GM12878 (cell line): ENCODE results near the gene ACACB. TPM values are rescaled to one million over a fixed set of nuclear protein-coding genes. Genes with fewer than 3 reads are reported as not detected.

Experiments
- ATAC-seq: fragments of 200-7000 bp; cut with Tn5 transposase; 3 replicates; pipeline ENCODE4 v1.9.1; 2020; ENCODE audit warnings: mild to moderate bottlenecking, moderate library complexity
- BruUV-seq: library from RNA; stranded (reverse); fragments of 400-500 nt; replicated peaks from 2 replicates; lab custom pipeline; 2021; lab: Mats Ljungman, UMichigan
- CTCF ChIA-PET: fragments of 300-600 bp; sonication (Branson Sonifier 250); formaldehyde crosslinking; extraction: SDS; loops from one replicate; lab custom pipeline; 2021; ENCODE audit warnings: inconsistent platforms; lab: Yijun Ruan, JAX
- POLR2A ChIA-PET: fragments of 350-600 bp; formaldehyde crosslinking; extraction: SDS; loops from one replicate; lab custom pipeline; 2021; ENCODE audit warnings: inconsistent platforms; lab: Charles Lee
- RAD21 ChIA-PET: fragments of 300-600 bp; sonication (Branson Sonifier 250); formaldehyde crosslinking; loops from one replicate; lab custom pipeline; 2023; ENCODE audit warnings: antibody characterized with exemption; ENCODE audit not compliant: unreplicated experiment; lab: Charles Lee
- SMC1A ChIA-PET: fragments of 300-600 bp; sonication (Branson Sonifier 250); formaldehyde crosslinking; loops from one replicate; lab custom pipeline; 2023; ENCODE audit not compliant: unreplicated experiment, uncharacterized antibody; lab: Charles Lee
- DNase-seq: peaks from one replicate; pipeline ENCODE4 v3.0.0-alpha.2; 2011; ENCODE audit warnings: low read depth, low spot score
- FAIRE-seq: peaks from 3 replicates; lab custom pipeline; 2011; peaks lifted over from hg19 to GRCh38; lab: Jason Lieb, UNC
- H2AFZ ChIP-seq: 2 replicates; pipeline ENCODE4 v1.6.0; 2011; ENCODE audit warnings: low read depth, low read length, control low read depth; ENCODE audit not compliant: control insufficient read depth
- H3K27ac ChIP-seq: 2 replicates; pipeline ENCODE4 v1.5.1; 2011; ENCODE audit warnings: control low read depth; ENCODE audit not compliant: control insufficient read depth, insufficient read depth
- H3K27me3 ChIP-seq, 2 experiments: replicated peaks in 1 of 2; 2 replicates each; pipeline versions ENCODE4 v1.6.0 to v1.6.1; 2011; ENCODE audit warnings: low read length in 1 of 2; ENCODE audit not compliant: control insufficient read depth in 2 of 2, insufficient read depth in 2 of 2
- H3K36me3 ChIP-seq, 2 experiments: 2 replicates each; pipeline ENCODE4 v1.5.1; 2011; ENCODE audit warnings: low read length in 1 of 2; ENCODE audit not compliant: control insufficient read depth in 2 of 2, insufficient read depth in 2 of 2
- H3K4me1 ChIP-seq: 2 replicates; pipeline ENCODE4 v1.6.1; 2011; ENCODE audit warnings: mild to moderate bottlenecking, low read length, moderate library complexity, mixed read lengths; ENCODE audit not compliant: control insufficient read depth, insufficient read depth
- H3K4me2 ChIP-seq: 2 replicates; pipeline ENCODE4 v1.6.0; 2011; ENCODE audit warnings: control low read depth; ENCODE audit not compliant: control insufficient read depth, insufficient read depth
- H3K4me3 ChIP-seq: fragments of 200-600 bp; sonication (generic); 2 replicates; pipeline ENCODE4 v1.5.1; 2016
- H3K79me2 ChIP-seq: 2 replicates; pipeline ENCODE4 v1.6.0; 2011; ENCODE audit warnings: low read length; ENCODE audit not compliant: control insufficient read depth, insufficient read depth
- H3K9ac ChIP-seq: 2 replicates; pipeline ENCODE4 v1.8.0; 2011; ENCODE audit warnings: low read length, control low read depth, mixed read lengths; ENCODE audit not compliant: control insufficient read depth, insufficient read depth
- H3K9me3 ChIP-seq: replicated peaks from 3 replicates; pipeline ENCODE4 v1.5.1; 2011; ENCODE audit warnings: mild to moderate bottlenecking, low read length; ENCODE audit not compliant: control insufficient read depth, insufficient read depth
- H4K20me1 ChIP-seq: 2 replicates; pipeline ENCODE4 v1.6.0; 2011; ENCODE audit not compliant: control insufficient read depth, insufficient read depth
- BCL3 ChIP-seq: IDR thresholded peaks from 2 replicates; pipeline ENCODE4 v1.6.1; 2011; ENCODE audit warnings: borderline replicate concordance, low read depth, mild to moderate bottlenecking, moderate library complexity, low read length; ENCODE audit not compliant: insufficient read depth, poor library complexity, severe bottlenecking
- CBFB ChIP-seq: IDR thresholded peaks from 2 replicates; pipeline ENCODE4 v1.6.1; 2016; ENCODE audit warnings: antibody characterized with exemption, low read depth
- CBX5 ChIP-seq: sonication (generic); IDR thresholded peaks from 2 replicates; pipeline ENCODE4 v1.6.1; 2016; ENCODE audit warnings: low read depth, moderate library complexity, mild to moderate bottlenecking, inconsistent platforms
- CREM ChIP-seq: IDR thresholded peaks from 2 replicates; pipeline ENCODE4 v1.6.1; 2014; ENCODE audit warnings: antibody characterized with exemption, low read depth
- FOXK2 ChIP-seq: fragments of 450-650 bp; IDR thresholded peaks from 2 replicates; pipeline ENCODE4 v1.6.1; 2017; ENCODE audit warnings: mild to moderate bottlenecking, moderate library complexity
- HDAC6 ChIP-seq: fragments of 200-600 bp; sonication (generic); IDR thresholded peaks from one replicate; pipeline ENCODE4 v1.8.0; 2017; ENCODE audit warnings: antibody characterized with exemption; ENCODE audit not compliant: unreplicated experiment
- MTA3 ChIP-seq: IDR thresholded peaks from 2 replicates; pipeline ENCODE4 v1.6.1; 2012; ENCODE audit warnings: low read length, inconsistent platforms, borderline replicate concordance
- NR2F1 ChIP-seq: fragments of 450-650 bp; conservative IDR thresholded peaks from 2 replicates; pipeline ENCODE4 v1.6.1; 2017; ENCODE audit warnings: mild to moderate bottlenecking
- RAD51 ChIP-seq: fragments of 450-650 bp; IDR thresholded peaks from 2 replicates; pipeline ENCODE4 v1.6.1; 2016; ENCODE audit warnings: moderate library complexity, mild to moderate bottlenecking, inconsistent platforms
- RCOR1 ChIP-seq: conservative IDR thresholded peaks from 2 replicates; pipeline ENCODE4 v1.6.1; 2012; ENCODE audit warnings: low read depth, low read length, improper control_type of control experiment
- SIX5 ChIP-seq: IDR thresholded peaks from 2 replicates; pipeline ENCODE4 v1.6.1; 2011; ENCODE audit warnings: mild to moderate bottlenecking, low read depth, low read length, moderate library complexity; ENCODE audit not compliant: severe bottlenecking
- SMAD1 ChIP-seq: fragments of 450-650 bp; IDR thresholded peaks from 2 replicates; pipeline ENCODE4 v1.6.1; 2018; ENCODE audit warnings: mild to moderate bottlenecking, low read depth; ENCODE audit not compliant: partially characterized antibody
- SREBF2 ChIP-seq: IDR thresholded peaks from 2 replicates; pipeline ENCODE4 v1.6.1; 2012; ENCODE audit warnings: mild to moderate bottlenecking, low read length
- WGBS: methylation state at CpG from one replicate; pipeline ENCODE4 v1.1.6; 2016; ENCODE audit warnings: low lambda C conversion rate; ENCODE audit not compliant: insufficient replicate concordance, insufficient coverage; ENCODE audit errors: missing lambda C conversion rate; 5-methylcytosine and 5-hydroxymethylcytosine counted together
- in situ Hi-C: fragments of 300-500 bp; cut with MboI; formaldehyde crosslinking; loops from 9 replicates; pipeline ENCODE4 v1.14.3; 2018; ENCODE audit warnings: mixed read lengths
- intact Hi-C: fragments of 100-400 bp; cut with micrococcal nuclease; formaldehyde crosslinking; loops from one replicate; pipeline ENCODE4 v1.14.2; 2022; ENCODE audit not compliant: unreplicated experiment
- polyA plus RNA-seq, 11 experiments: library from polyadenylated mRNA; depleted of rRNA in 4 of 11; unstranded in 6 of 11; stranded (reverse) in 5 of 11; fragments of >200 nt; fragmentation: Nextera tagmentation in 4 of 11; fragmentation: Illumina TruSeq in 1 of 11; extraction: Ambion mirVana in 4 of 11; extraction: Trizol in 1 of 11; gene quantifications; 1 replicate in 1 of 11; 2 replicates in 10 of 11; pipeline versions ENCODE4 v1.2.1 to v1.2.3, GENCODE V29; 2011 to 2016; ENCODE audit warnings: inconsistent platforms in 2 of 11, missing spikeins in 2 of 11, low read depth in 1 of 11
- total RNA-seq, 4 experiments: library from RNA; depleted of rRNA in 3 of 4; stranded (reverse); fragments of >200 nt in 3 of 4; fragmentation: Illumina TruSeq in 1 of 4; extraction: Trizol in 1 of 4; gene quantifications; 2 replicates each; pipeline versions ENCODE4 v1.2.1 to v1.2.3, GENCODE V29; 2013 to 2021
- TF ChIP-seq, protein P1 (sequence below): fragments of 450-650 bp; IDR thresholded peaks from 2 replicates; pipeline ENCODE4 v1.6.1; 2016; ENCODE audit warnings: mild to moderate bottlenecking, moderate library complexity, borderline replicate concordance
- TF ChIP-seq, protein P2 (sequence below): fragments of 450-650 bp; IDR thresholded peaks from 2 replicates; pipeline ENCODE4 v1.6.1; 2017; ENCODE audit warnings: mild to moderate bottlenecking, moderate library complexity

Gene ACACB
- total and polyA plus RNA-seq, 10 of the 15 experiments (the other 5 are each of a cell fraction or from before 2014, with no cell fraction given), result 0.05 to 1.9 (median 0.38) TPM; not detected in 2

GRCh38 chr12:109178532-109178931 lies 62.1 kb downstream of the ACACB start:
- CTCF ChIA-PET, result no interaction called here
- no peaks in the 10 kb centered on the region for H4K20me1 ChIP-seq
- WGBS, result 43% methylated on average over 6 of the region's 6 CpGs
- RAD21 ChIA-PET, result no interaction called here
- no peaks in the 10 kb centered on the region for H3K36me3 ChIP-seq
- no peaks in the 10 kb centered on the region for H3K9me3 ChIP-seq
- DNase-seq (no peak), ATAC-seq (no peak), FAIRE-seq (no peak)
- H3K4me3 ChIP-seq, result no peak overlapping the region
- H2AFZ ChIP-seq, result no peak overlapping the region
- SMC1A ChIA-PET, result no interaction called here
- BruUV-seq, result no TSS peak
- POLR2A ChIA-PET, result no interaction called here
- no peaks in the 10 kb centered on the region for H3K4me1 ChIP-seq
- H3K27ac ChIP-seq, result no peak overlapping the region
- intact Hi-C loops, result no loop called here
- no peaks in the 10 kb centered on the region for H3K79me2 ChIP-seq
- no peak overlapping the region for H3K9ac ChIP-seq
- in situ Hi-C loops, result no loop called here
- H3K4me2 ChIP-seq, result no peak overlapping the region
- H3K27me3 ChIP-seq, result no peaks in the 10 kb centered on the region
- TF ChIP-seq BCL3, result no peak
- no peak for TF ChIP-seq CBX5
- TF ChIP-seq, protein P1, sequence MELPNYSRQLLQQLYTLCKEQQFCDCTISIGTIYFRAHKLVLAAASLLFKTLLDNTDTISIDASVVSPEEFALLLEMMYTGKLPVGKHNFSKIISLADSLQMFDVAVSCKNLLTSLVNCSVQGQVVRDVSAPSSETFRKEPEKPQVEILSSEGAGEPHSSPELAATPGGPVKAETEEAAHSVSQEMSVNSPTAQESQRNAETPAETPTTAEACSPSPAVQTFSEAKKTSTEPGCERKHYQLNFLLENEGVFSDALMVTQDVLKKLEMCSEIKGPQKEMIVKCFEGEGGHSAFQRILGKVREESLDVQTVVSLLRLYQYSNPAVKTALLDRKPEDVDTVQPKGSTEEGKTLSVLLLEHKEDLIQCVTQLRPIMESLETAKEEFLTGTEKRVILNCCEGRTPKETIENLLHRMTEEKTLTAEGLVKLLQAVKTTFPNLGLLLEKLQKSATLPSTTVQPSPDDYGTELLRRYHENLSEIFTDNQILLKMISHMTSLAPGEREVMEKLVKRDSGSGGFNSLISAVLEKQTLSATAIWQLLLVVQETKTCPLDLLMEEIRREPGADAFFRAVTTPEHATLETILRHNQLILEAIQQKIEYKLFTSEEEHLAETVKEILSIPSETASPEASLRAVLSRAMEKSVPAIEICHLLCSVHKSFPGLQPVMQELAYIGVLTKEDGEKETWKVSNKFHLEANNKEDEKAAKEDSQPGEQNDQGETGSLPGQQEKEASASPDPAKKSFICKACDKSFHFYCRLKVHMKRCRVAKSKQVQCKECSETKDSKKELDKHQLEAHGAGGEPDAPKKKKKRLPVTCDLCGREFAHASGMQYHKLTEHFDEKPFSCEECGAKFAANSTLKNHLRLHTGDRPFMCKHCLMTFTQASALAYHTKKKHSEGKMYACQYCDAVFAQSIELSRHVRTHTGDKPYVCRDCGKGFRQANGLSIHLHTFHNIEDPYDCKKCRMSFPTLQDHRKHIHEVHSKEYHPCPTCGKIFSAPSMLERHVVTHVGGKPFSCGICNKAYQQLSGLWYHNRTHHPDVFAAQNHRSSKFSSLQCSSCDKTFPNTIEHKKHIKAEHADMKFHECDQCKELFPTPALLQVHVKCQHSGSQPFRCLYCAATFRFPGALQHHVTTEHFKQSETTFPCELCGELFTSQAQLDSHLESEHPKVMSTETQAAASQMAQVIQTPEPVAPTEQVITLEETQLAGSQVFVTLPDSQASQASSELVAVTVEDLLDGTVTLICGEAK, result no peak
- no peak for TF ChIP-seq NR2F1
- TF ChIP-seq RCOR1, result no peak
- TF ChIP-seq SMAD1, result no peak
- TF ChIP-seq CBFB, result no peak
- no peak for TF ChIP-seq HDAC6
- no peak for TF ChIP-seq MTA3
- no peak for TF ChIP-seq CREM
- TF ChIP-seq SIX5, result no peak
- TF ChIP-seq, protein P2, sequence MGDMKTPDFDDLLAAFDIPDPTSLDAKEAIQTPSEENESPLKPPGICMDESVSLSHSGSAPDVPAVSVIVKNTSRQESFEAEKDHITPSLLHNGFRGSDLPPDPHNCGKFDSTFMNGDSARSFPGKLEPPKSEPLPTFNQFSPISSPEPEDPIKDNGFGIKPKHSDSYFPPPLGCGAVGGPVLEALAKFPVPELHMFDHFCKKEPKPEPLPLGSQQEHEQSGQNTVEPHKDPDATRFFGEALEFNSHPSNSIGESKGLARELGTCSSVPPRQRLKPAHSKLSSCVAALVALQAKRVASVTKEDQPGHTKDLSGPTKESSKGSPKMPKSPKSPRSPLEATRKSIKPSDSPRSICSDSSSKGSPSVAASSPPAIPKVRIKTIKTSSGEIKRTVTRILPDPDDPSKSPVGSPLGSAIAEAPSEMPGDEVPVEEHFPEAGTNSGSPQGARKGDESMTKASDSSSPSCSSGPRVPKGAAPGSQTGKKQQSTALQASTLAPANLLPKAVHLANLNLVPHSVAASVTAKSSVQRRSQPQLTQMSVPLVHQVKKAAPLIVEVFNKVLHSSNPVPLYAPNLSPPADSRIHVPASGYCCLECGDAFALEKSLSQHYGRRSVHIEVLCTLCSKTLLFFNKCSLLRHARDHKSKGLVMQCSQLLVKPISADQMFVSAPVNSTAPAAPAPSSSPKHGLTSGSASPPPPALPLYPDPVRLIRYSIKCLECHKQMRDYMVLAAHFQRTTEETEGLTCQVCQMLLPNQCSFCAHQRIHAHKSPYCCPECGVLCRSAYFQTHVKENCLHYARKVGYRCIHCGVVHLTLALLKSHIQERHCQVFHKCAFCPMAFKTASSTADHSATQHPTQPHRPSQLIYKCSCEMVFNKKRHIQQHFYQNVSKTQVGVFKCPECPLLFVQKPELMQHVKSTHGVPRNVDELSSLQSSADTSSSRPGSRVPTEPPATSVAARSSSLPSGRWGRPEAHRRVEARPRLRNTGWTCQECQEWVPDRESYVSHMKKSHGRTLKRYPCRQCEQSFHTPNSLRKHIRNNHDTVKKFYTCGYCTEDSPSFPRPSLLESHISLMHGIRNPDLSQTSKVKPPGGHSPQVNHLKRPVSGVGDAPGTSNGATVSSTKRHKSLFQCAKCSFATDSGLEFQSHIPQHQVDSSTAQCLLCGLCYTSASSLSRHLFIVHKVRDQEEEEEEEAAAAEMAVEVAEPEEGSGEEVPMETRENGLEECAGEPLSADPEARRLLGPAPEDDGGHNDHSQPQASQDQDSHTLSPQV, result no peak
- no peak for TF ChIP-seq FOXK2
- no peak for TF ChIP-seq SREBF2
- TF ChIP-seq RAD51, result no peak
